Cardiac fibroblast (primary cell): ENCODE results near the gene FSD1L.
"Not testable (repeated sequence)": the region's sequence is repeated elsewhere in the genome, so short reads cannot be mapped to it uniquely, and the experiment has no call there.

Experiments
- DNase-seq, 2 donors: peaks; one replicate each; pipeline versions ENCODE4 v3.0.0 to v3.0.0-alpha.2; 2010; ENCODE audit warnings: low read depth in 2 of 2
- H3K4me3 ChIP-seq, 2 donors: replicated peaks in 1 of 2; 1 replicate in 1 of 2; 2 replicates in 1 of 2; pipeline ENCODE4 v1.5.1; 2011; ENCODE audit warnings: low read depth in 2 of 2, low read length in 2 of 2, mild to moderate bottlenecking in 2 of 2, moderate library complexity in 1 of 2
- CTCF ChIP-seq: IDR thresholded peaks from one replicate; pipeline ENCODE4 v1.5.1; 2011; ENCODE audit warnings: low read depth, mild to moderate bottlenecking, low read length, inconsistent platforms

FSD1L gene

GRCh38 chr9:105539452-105539851, 91.6 kb downstream of the FSD1L start:
- DNase-seq, result no peak
- no peak overlapping the region for H3K4me3 ChIP-seq
- no peak for TF ChIP-seq CTCF

DNA sequence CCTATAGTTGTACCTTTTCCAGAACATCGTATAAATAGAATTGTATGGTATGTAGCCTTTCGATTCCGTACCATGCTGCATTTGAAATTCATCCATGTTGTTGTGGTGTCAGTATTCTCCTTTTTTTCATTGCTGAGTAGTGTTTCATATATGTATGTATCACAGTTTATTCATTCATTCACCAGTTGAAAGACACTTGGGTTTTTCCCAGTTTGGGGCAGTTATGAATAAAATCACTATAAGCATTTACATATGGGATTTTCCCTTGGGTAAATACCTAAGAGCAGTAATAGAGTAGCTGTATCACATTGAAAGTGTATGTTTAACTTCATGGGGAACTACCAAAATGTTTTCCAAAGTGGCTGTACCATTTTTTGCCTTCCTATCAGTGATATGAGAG, 94.0 kb downstream of the FSD1L start:
- no peak for DNase-seq
- TF ChIP-seq CTCF, result no peak
- H3K4me3 ChIP-seq, result no peak overlapping the region

- DNase-seq, result peak; percentile 60 to 66
- H3K4me3 ChIP-seq, result no peak overlapping the region
- no peak for TF ChIP-seq CTCF
Measured at GRCh38 chr9:105554042-105554441, 106.2 kb downstream of the FSD1L start.

DNA sequence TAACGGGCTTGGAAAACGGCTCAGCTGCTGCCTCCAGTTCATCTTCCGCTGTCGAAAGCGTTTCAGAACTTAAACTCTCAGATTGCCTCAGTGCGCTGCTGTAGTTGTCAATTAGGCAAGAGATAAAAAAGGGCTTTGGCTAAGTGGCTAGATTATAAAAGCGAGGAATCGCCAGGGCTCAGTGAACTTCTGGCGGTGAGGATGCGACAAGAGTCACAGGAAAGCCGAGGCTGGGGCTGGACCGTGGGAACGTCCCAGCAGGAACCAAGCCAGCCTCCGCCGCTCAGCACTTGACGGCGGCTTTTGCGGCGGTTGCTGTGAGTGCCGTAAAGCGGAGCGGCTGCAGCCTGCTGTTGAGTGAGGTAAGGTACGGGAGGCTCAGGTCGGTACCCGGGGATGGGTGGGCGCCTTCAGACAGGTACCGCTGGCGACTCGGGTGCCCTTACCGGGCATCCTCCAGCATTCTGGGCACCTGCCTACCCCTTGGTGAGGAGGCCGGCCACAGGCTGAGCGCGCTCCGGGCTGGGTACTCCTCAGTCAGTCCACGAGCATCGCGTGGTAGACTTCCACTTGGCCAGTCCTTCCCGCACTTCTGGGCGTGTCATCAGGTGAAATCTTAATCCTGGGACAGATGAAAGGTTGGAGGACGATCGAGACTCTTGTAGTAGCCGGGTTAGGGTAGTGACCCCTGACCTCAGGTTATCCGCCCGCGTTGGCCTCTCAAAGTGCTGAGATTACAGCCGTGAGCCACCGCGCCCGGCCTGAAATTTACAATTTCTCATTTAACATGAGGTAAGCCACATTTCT, 110.2 kb downstream of the FSD1L start, which contains the start of gene FKTN:
FKTN (plus strand) TSS at position 328 of the 807 bp plus-strand sequence. CDS start 16,902 bp downstream, outside the sequence.
- no peak for TF ChIP-seq CTCF
- H3K4me3 ChIP-seq, result peak within 1 kb of the TSS; percentile 85 to 99
- DNase-seq, result peak; percentile 86 to 89

DNA sequence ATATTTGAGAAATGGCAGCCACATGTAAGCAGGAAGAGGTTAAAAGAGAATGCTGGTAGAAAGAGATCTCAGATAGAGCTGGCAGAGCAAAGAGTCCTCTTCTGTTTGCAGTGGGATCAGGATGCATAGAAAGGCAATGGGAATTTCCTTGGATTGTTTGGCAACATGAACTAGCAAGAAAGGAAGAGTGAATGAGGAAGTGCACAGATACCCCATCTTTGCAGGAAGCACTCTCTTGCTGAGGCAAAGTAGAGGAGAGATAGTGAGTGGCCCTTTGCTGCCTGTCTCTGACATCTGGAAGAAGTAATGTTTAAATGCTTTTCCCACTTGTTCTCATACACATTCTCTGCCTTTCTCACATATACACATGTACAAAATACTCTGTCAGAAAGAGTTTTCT, 124.6 kb downstream of the FSD1L start:
- no peak overlapping the region for H3K4me3 ChIP-seq
- DNase-seq, result no peak
- TF ChIP-seq CTCF, result no peak

- DNase-seq, H3K4me3 ChIP-seq: not testable (repeated sequence)
Measured at GRCh38 chr9:105579952-105580351, 132.1 kb downstream of the FSD1L start.

GRCh38 chr9:105581550-105581949, 133.7 kb downstream of the FSD1L start:
- DNase-seq, result not testable (repeated sequence)

DNA sequence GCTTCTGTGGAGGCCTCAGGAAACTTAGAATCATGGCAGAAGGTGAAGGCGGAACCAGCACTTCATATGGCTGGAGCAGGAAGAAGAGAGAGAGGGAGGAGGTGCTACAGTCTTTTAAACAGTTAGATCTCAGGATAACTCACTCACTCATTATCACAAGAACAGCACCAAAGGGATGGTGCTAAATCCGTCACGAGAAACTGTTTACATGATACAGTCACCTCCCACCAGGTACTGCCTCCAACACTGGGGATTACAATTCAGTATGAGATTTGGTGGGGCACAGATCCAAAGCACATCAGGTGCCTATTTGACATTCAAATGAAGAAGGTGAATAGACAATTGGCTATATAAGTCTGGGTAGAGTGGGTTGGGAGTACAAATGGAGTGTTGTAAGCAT, 145.3 kb downstream of the FSD1L start:
- no peak overlapping the region for H3K4me3 ChIP-seq
- no peak for TF ChIP-seq CTCF
- no peak for DNase-seq

More at GRCh38 chr9:105581550-105581949, 133.7 kb downstream of the FSD1L start:
- not testable (repeated sequence) for H3K4me3 ChIP-seq
